ENCODE measurements around the gene AKIP1.

The AKIP1 gene

GRCh38 chr11:8917157-8917825 is 6.3 kb downstream of the AKIP1 start:
- H3K9ac ChIP-seq (ENCODE audit: low read length in 2 of 2) = peak overlapping the region in 1 of 2 donors; percentile 13
- H3K4me1 ChIP-seq (ENCODE audit: control insufficient read depth, insufficient read depth, low read length) = peaks cover 36% of the 10 kb centered on the region
- H3K27me3 ChIP-seq (ENCODE audit: control insufficient read depth in 1 of 2, insufficient read depth in 2 of 2, low read length in 2 of 2) = no peaks in the 10 kb centered on the region
- peaks cover 23 to 28% of the 10 kb centered on the region in 2 donors for H3K36me3 ChIP-seq (ENCODE audit: control insufficient read depth in 2 of 2, insufficient read depth in 2 of 2, low read length in 2 of 2)
- peak overlapping the region; percentile 84 for H3K27ac ChIP-seq (ENCODE audit: low read length)
- H3K4me3 ChIP-seq (ENCODE audit: low read length in 2 of 2) = peak overlapping the region; percentile 23 to 62
- no peaks in the 10 kb centered on the region for H3K9me3 ChIP-seq (ENCODE audit: control insufficient read depth in 2 of 2, low read length in 2 of 2)

GRCh38 chr11:8922691-8923090 is 11.7 kb downstream of the AKIP1 start:
- Histone ChIP-seq H3K4me1 (ENCODE audit: control insufficient read depth, insufficient read depth, low read length) (peaks cover 4% of the 10 kb centered on the region), H3K9ac (ENCODE audit: low read length in 2 of 2) (no peak overlapping the region), H3K27ac (ENCODE audit: low read length) (no peak overlapping the region), H3K9me3 (ENCODE audit: control insufficient read depth in 2 of 2, low read length in 2 of 2) (no peaks in the 10 kb centered on the region), H3K27me3 (ENCODE audit: control insufficient read depth in 1 of 2, insufficient read depth in 2 of 2, low read length in 2 of 2) (no peaks in the 10 kb centered on the region), H3K4me3 (ENCODE audit: low read length in 2 of 2) (no peak overlapping the region), H3K36me3 (ENCODE audit: control insufficient read depth in 2 of 2, insufficient read depth in 2 of 2, low read length in 2 of 2) (peaks cover 32 to 42% of the 10 kb centered on the region in 2 donors)

DNA sequence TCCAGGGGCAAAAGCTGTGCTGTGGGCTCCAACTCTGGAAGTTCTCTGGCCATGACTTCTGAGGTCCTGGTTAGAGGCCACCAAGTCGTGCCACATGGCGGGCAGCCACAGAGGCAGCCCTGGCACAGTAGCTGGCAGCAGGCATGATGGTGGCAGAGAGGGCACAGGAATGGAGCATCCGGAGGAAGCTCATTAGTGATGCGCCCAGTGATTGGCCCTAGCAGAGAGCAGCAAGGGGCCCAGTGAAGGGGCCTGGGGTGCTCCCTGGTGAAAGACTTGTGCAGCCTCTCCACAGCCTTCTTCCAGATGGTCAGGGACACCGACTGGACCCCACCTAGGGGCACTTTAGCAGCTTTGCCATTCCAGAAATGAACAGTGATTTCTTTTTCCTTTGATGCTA is 14.7 kb downstream of the AKIP1 start:
- Histone ChIP-seq H3K9ac (ENCODE audit: low read length in 2 of 2) (no peak overlapping the region), H3K4me3 (ENCODE audit: low read length in 2 of 2) (no peak overlapping the region), H3K27ac (ENCODE audit: low read length) (no peak overlapping the region), H3K36me3 (ENCODE audit: control insufficient read depth in 2 of 2, insufficient read depth in 2 of 2, low read length in 2 of 2) (peaks cover 17 to 27% of the 10 kb centered on the region in 2 donors), H3K9me3 (ENCODE audit: control insufficient read depth in 2 of 2, low read length in 2 of 2) (no peaks in the 10 kb centered on the region), H3K27me3 (ENCODE audit: control insufficient read depth in 1 of 2, insufficient read depth in 2 of 2, low read length in 2 of 2) (no peaks in the 10 kb centered on the region), H3K4me1 (ENCODE audit: control insufficient read depth, insufficient read depth, low read length) (no peaks in the 10 kb centered on the region)

DNA sequence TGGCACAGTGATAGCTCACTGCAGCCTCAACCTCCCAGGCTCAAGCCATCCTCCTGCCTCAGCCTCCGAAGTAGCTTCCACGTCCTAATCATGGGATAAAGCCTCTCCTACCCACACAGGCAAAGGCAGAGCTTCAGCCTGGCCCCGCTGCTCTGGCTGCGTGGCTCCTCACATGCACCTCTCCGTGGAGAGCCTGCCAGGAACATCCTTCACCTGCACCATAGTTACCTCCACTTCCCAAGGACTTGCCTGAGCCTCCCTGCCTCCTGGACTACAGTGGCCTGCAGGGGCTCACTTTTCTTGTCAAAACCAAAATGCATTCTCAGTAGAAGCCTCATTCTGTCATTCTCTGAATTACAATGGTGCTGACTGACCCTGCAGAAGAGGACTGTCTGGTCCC is 15.2 kb downstream of the AKIP1 start:
- Histone ChIP-seq H3K27ac (ENCODE audit: low read length) (no peak overlapping the region), H3K4me1 (ENCODE audit: control insufficient read depth, insufficient read depth, low read length) (no peaks in the 10 kb centered on the region), H3K4me3 (ENCODE audit: low read length in 2 of 2) (no peak overlapping the region), H3K9me3 (ENCODE audit: control insufficient read depth in 2 of 2, low read length in 2 of 2) (no peaks in the 10 kb centered on the region), H3K27me3 (ENCODE audit: control insufficient read depth in 1 of 2, insufficient read depth in 2 of 2, low read length in 2 of 2) (no peaks in the 10 kb centered on the region), H3K9ac (ENCODE audit: low read length in 2 of 2) (no peak overlapping the region), H3K36me3 (ENCODE audit: control insufficient read depth in 2 of 2, insufficient read depth in 2 of 2, low read length in 2 of 2) (peaks cover 14 to 24% of the 10 kb centered on the region in 2 donors)

DNA sequence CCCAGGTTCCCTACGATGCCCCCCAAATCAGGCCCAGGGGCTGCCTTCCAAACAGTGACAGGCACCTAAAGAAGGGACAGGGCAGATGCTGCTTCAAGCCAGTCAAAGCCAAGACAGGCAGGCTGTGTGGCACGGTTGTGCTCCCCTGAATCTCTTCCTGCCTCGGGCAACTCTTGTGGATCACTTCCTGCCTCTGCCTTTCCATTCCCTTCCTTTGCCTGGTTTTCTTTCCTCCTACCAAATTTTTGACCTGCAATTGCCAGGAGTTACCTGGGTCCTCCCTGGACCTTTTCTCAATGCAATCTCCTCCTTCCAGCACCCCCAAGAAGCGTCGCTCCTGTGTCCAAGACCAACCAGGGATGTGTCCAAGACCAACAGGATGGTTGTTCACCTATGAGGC is 16.2 kb downstream of the AKIP1 start:
- Histone ChIP-seq H3K4me1 (ENCODE audit: control insufficient read depth, insufficient read depth, low read length) (no peaks in the 10 kb centered on the region), H3K9ac (ENCODE audit: low read length in 2 of 2) (no peak overlapping the region), H3K4me3 (ENCODE audit: low read length in 2 of 2) (no peak overlapping the region), H3K27ac (ENCODE audit: low read length) (no peak overlapping the region), H3K36me3 (ENCODE audit: control insufficient read depth in 2 of 2, insufficient read depth in 2 of 2, low read length in 2 of 2) (peaks cover 10 to 17% of the 10 kb centered on the region in 2 donors), H3K9me3 (ENCODE audit: control insufficient read depth in 2 of 2, low read length in 2 of 2) (no peaks in the 10 kb centered on the region), H3K27me3 (ENCODE audit: control insufficient read depth in 1 of 2, insufficient read depth in 2 of 2, low read length in 2 of 2) (no peaks in the 10 kb centered on the region)

DNA sequence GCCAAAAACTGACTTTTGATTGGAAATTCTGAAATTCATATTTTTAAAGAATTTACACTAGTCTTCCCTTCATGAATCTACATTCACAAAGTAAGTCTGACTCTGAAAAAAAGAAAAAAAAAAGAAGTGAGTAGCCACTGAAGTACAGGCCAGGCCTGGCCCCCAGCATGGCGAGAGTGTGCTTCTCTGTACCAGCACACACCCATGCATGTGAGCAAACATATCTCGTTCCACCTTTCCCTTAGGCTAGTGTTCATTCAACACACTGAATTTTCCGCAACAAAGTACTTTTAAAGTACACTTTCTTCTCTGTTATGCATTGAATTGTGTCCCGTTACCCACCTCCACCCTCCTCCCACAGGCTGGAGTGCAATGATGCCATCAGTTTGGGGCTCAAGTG is 17.2 kb downstream of the AKIP1 start:
- Histone ChIP-seq H3K27ac (ENCODE audit: low read length) (no peak overlapping the region), H3K4me3 (ENCODE audit: low read length in 2 of 2) (no peak overlapping the region), H3K9ac (ENCODE audit: low read length in 2 of 2) (no peak overlapping the region), H3K36me3 (ENCODE audit: control insufficient read depth in 2 of 2, insufficient read depth in 2 of 2, low read length in 2 of 2) (peaks cover 5 to 8% of the 10 kb centered on the region in 2 donors), H3K4me1 (ENCODE audit: control insufficient read depth, insufficient read depth, low read length) (no peaks in the 10 kb centered on the region), H3K27me3 (ENCODE audit: control insufficient read depth in 1 of 2, insufficient read depth in 2 of 2, low read length in 2 of 2) (no peaks in the 10 kb centered on the region), H3K9me3 (ENCODE audit: control insufficient read depth in 2 of 2, low read length in 2 of 2) (no peaks in the 10 kb centered on the region)

GRCh38 chr11:8928981-8929615 is 18.1 kb downstream of the AKIP1 start:
- no peaks in the 10 kb centered on the region for H3K4me1 ChIP-seq (ENCODE audit: control insufficient read depth, insufficient read depth, low read length)
- H3K9me3 ChIP-seq (ENCODE audit: control insufficient read depth in 2 of 2, low read length in 2 of 2) = no peaks in the 10 kb centered on the region
- H3K27me3 ChIP-seq (ENCODE audit: control insufficient read depth in 1 of 2, insufficient read depth in 2 of 2, low read length in 2 of 2) = no peaks in the 10 kb centered on the region
- no peak overlapping the region for H3K4me3 ChIP-seq (ENCODE audit: low read length in 2 of 2)
- H3K36me3 ChIP-seq (ENCODE audit: control insufficient read depth in 2 of 2, insufficient read depth in 2 of 2, low read length in 2 of 2) = peaks cover 5 to 7% of the 10 kb centered on the region in 2 donors
- H3K27ac ChIP-seq (ENCODE audit: low read length) = no peak overlapping the region
- no peak overlapping the region for H3K9ac ChIP-seq (ENCODE audit: low read length in 2 of 2)

GRCh38 chr11:8930456-8931175 is 19.6 kb downstream of the AKIP1 start:
- Histone ChIP-seq H3K9ac (ENCODE audit: low read length in 2 of 2) (no peak overlapping the region), H3K4me3 (ENCODE audit: low read length in 2 of 2) (no peak overlapping the region), H3K27ac (ENCODE audit: low read length) (no peak overlapping the region), H3K36me3 (ENCODE audit: control insufficient read depth in 2 of 2, insufficient read depth in 2 of 2, low read length in 2 of 2) (no peaks in the 10 kb centered on the region), H3K27me3 (ENCODE audit: control insufficient read depth in 1 of 2, insufficient read depth in 2 of 2, low read length in 2 of 2) (no peaks in the 10 kb centered on the region), H3K4me1 (ENCODE audit: control insufficient read depth, insufficient read depth, low read length) (no peaks in the 10 kb centered on the region), H3K9me3 (ENCODE audit: control insufficient read depth in 2 of 2, low read length in 2 of 2) (no peaks in the 10 kb centered on the region)

DNA sequence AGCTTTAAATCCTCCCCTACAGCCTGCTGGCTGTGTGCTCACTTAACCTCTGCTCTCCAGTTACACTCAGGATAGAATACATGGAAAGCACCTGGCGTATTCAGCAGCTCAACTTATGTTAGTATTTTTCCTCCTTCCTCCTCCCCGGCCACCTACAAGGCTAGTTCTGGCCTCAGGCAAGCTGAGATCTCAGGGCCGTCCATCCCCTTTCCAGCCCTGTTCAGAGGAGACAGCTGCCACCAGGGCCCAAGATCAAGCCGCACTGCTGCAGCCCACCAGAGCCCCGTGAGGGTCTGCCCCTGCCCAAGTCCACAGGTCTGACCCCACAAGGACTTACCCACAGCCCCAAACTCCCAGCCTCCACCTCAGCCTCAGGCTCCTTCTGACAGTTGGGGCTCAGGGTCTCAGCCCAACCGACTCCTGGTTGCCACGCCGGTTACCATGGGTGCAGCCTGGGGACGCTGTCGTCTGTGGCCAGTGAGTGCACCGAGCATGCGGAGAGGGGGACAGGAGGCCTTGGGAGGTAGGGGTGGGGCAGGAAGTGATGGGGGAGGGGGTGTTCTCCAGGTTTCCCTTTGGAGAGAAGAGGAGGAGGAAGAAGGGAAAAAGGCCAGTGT is 21.7 kb downstream of the AKIP1 start, which contains the start of gene C11orf16:
TSS of gene C11orf16 (minus strand) at position 384 of the 617 bp plus-strand sequence. CDS start 639 bp downstream, outside the sequence.
- Histone ChIP-seq H3K36me3 (ENCODE audit: control insufficient read depth in 2 of 2, insufficient read depth in 2 of 2, low read length in 2 of 2) (no peaks in the 10 kb centered on the region), H3K27me3 (ENCODE audit: control insufficient read depth in 1 of 2, insufficient read depth in 2 of 2, low read length in 2 of 2) (no peaks in the 10 kb centered on the region), H3K4me3 (ENCODE audit: low read length in 2 of 2) (no peak within 1 kb of the TSS), H3K9me3 (ENCODE audit: control insufficient read depth in 2 of 2, low read length in 2 of 2) (no peaks in the 10 kb centered on the region), H3K27ac (ENCODE audit: low read length) (no peak within 1 kb of the TSS), H3K4me1 (ENCODE audit: control insufficient read depth, insufficient read depth, low read length) (no peaks in the 10 kb centered on the region), H3K9ac (ENCODE audit: low read length in 2 of 2) (no peak within 1 kb of the TSS)

- Histone ChIP-seq H3K9me3 (ENCODE audit: control insufficient read depth in 2 of 2, low read length in 2 of 2) (no peaks in the 10 kb centered on the region), H3K27me3 (ENCODE audit: control insufficient read depth in 1 of 2, insufficient read depth in 2 of 2, low read length in 2 of 2) (no peaks in the 10 kb centered on the region), H3K4me3 (ENCODE audit: low read length in 2 of 2) (no peak overlapping the region), H3K9ac (ENCODE audit: low read length in 2 of 2) (no peak overlapping the region), H3K36me3 (ENCODE audit: control insufficient read depth in 2 of 2, insufficient read depth in 2 of 2, low read length in 2 of 2) (no peaks in the 10 kb centered on the region), H3K4me1 (ENCODE audit: control insufficient read depth, insufficient read depth, low read length) (no peaks in the 10 kb centered on the region), H3K27ac (ENCODE audit: low read length) (no peak overlapping the region)
Observed at GRCh38 chr11:8933931-8934330, 22.9 kb downstream of the AKIP1 start.

All from stomach smooth muscle (tissue), 2 donors.